Measurements from ENCODE around the gene ERC1. TPM values are rescaled to one million over a fixed set of nuclear protein-coding genes. Genes with fewer than 3 reads are reported as not detected.

Gene ERC1
- 10 to 100 TPM; 27.0 to 40.4 (median 33.6) TPM for polyA plus RNA-seq (ENCODE audit: insufficient read depth in 1 of 5, insufficient read length in 5 of 5, low replicate concordance in 1 of 5)
- long read RNA-seq, donor 1, full-length matches to known transcripts: 1 of 1 reads
- long read RNA-seq, donor 1, partial matches to known transcripts: 0 of 1 reads
- long read RNA-seq, donor 1, other reads (novel, unspliced or antisense): 0 of 1 reads
- long read RNA-seq, donor 2: 0 reads
- long read RNA-seq, donor 3, partial matches to known transcripts: 5 of 7 reads
- long read RNA-seq, donor 3, other reads (novel, unspliced or antisense): 0 of 7 reads
- long read RNA-seq, donor 4, partial matches to known transcripts: 0 of 1 reads
- long read RNA-seq, donor 4, other reads (novel, unspliced or antisense): 0 of 1 reads
- long read RNA-seq, donor 5: 0 reads
- long read RNA-seq, donor 6, full-length matches to known transcripts: 2 of 2 reads
- long read RNA-seq, donor 6, partial matches to known transcripts: 0 of 2 reads
- long read RNA-seq, donor 6, other reads (novel, unspliced or antisense): 0 of 2 reads
- long read RNA-seq, donor 7, full-length matches to known transcripts: 3 of 10 reads
- long read RNA-seq, donor 7, partial matches to known transcripts: 7 of 10 reads
- long read RNA-seq, donor 7, other reads (novel, unspliced or antisense): 0 of 10 reads
- long read RNA-seq, donor 8, partial matches to known transcripts: 0 of 1 reads
- long read RNA-seq, donor 8, other reads (novel, unspliced or antisense): 0 of 1 reads

DNA sequence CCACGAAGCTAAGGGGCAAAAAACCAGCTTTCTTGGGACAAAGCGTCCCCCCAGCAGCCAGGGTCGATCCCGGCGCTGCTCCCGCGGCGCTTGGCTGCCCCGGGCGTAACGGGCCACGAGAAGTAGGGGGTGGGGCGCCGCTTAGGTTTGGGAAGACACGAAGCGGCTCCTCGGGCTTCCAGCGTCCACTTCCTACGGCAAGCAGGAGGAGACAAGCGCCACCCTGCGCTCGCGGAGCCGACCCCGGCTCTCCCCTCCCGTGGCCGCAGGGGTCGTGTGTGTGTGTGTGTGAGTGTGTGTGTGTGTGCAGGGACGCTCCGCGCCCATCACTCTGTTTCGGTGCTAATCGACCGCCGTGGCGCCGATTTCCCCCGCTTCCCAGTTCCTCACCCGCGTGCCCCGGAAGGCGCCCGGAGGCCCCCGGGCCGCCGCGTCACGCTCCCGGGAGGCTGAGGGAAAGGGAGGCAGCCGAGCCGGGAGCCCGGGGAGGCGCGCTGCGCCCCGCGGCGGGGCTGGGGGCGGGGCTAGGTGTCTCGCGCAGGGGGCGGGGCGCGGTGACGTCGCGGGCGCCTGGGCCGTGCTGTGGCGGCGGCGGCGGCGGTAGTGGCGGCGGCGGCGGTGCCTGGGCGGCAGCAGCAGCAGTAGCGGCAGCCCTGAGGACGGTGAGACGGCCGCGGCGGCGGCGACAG, at the start of gene ERC1:
TSS of gene ERC1 (plus strand) at position 563 of the 689 bp plus-strand sequence. CDS start 36,681 bp downstream, outside the sequence.
- peak; percentile 92 for DNase-seq

DNA sequence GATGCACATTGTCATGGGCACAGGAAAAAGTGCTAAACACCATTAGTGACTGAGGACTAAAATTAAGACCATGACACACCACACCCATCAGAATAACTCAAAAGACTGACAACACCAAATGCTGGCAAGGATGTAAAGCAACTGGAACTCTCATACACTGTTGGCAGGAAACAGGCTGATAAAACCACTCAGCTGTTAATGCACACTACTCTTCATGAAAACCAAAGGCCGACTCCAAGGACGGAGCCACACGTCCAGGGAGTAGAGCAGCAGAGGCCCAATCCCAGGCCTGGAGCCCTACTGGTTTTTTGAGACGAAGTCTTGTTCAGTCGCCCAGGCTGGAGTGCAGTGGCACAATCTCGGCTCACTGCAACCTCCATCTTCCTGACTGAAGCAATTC, 48.0 kb upstream of the ERC1 start:
- DNase-seq: no peak

DNA sequence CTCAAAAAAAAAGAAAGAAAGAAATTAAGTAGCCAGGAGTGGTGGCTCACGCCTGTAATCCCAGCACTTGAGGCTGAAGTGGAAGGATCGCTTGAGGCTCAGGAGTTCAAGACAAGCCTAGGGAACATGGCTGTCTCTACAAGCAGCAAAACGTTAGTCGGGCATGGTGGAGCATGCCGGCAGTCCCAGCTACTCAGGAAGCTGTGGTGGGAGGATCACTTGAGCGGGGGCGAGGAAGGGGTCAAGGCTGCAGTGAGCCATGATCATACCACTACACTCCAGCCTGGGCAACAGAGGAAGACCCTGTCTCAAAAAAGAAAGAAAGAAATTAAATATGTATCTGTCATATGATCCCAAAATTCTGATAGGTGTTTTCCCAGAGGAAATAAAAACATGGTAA, 46.8 kb upstream of the ERC1 start:
- DNase-seq: no peak

DNA sequence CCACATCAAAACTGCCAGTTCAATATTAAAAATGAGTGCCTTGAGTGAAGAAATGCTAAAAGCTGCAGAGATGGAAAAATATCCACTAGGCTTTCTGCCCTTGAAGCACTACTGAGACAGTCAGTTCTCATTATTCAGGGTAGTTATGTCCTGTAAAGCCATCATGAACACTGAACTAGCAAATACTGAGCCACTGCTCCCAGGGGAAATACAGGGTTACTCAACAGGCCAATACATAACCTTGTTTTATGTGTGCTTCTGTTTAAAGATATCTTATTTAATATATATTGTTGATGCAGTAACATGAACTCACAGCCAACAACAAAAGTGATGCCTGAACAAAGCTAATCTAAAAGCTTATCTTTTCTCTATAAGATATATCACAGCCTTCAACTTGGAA, 44.8 kb upstream of the ERC1 start:
- DNase-seq: no peak

DNA sequence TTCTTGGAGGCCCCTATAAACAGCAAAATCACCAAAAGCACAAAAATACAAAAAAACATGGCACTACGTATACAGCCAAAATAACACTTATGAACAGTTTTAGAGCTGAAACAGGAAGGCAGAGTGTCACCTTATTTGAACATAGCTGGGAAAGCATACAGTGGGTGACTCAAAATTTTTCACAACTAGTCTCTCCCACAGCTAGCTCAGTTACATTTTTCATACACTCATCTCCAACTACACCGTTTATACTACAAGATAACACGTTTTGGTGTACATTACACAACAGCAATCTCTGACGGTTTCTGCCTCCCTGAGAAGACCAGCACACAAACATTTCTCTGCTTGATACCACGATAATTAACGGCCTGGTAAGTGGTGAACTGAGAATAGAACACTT, 44.4 kb upstream of the ERC1 start:
- DNase-seq: no peak

DNA sequence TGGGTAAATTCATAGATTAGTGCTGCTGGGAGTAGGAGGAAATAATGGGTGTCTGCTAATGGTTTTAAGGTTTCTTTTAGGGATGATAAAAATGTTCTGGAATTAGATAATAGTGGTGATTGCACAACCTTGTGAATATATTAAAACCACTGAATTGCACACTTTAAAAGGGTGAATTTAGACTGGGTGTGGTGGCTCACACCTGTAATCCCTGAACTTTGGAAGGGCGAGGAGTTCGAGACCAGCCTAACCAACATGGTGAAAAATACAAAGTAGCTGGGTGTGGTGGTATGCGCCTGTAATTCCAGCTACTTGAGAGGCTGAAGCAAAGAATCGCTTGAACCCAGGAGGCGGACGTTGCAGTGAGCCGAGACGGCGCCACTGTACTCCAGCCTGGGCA, 42.8 kb upstream of the ERC1 start:
- DNase-seq: no peak

DNA sequence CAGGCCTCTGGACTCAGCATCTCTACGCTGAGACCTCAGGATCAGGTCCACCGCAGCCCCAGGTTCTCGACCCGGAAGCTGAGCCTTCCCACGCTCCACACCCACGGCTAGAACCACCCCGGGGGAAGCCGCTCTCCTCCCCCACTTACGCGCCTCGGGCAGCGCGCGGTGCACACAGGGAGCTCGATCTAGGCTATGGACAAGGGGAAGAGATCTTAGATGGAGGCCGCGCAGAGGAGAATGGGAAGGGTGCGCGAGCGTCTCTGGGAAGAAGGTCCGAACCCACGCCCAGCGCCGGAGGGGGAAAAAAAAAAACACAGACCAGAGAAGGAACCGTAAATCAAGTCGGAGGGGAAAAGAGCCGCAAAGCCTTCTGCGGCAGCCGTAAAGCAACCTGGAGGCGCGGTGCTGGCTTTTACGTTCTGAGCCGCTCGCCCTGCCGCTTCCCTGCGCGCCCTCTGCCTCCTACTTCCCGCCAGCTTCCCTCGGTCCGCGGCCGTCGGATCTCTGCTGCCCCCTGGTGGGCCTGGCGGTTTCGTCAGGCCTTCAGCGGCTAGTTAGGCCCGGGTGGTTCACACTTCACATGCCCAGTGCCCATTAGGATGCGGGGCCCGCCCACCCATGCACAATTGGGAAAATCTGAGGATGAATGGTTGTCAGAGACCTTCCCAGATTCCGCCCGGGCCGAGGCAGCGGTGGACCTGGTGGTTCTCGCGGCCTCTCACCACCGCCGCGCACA, 41.4 kb upstream of the ERC1 start, which contains the start of gene RAD52:
TSS of gene RAD52 (minus strand) at position 242 of the 739 bp plus-strand sequence. CDS start 16,636 bp downstream, outside the sequence.
- DNase-seq: peak; percentile 98 to 99

DNA sequence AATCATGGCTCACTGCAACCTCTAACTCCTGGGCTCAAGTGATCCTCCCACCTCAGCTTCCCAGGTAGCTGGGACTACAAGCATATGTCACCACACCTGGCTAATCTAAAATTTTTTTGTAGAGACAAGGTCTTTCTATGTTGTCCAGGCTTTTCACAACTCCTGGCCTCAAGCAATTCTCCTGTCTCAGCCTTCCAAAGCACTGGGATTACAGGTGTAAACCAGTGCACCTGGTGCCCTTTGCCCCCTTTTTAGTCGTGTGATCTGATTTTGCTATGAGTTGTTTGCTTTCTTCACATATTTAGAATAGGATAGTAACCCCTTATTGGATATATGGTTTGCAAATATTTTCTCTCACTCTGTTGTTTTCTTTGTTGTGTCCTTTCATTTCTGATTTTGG, 39.8 kb upstream of the ERC1 start:
- DNase-seq: no peak

DNA sequence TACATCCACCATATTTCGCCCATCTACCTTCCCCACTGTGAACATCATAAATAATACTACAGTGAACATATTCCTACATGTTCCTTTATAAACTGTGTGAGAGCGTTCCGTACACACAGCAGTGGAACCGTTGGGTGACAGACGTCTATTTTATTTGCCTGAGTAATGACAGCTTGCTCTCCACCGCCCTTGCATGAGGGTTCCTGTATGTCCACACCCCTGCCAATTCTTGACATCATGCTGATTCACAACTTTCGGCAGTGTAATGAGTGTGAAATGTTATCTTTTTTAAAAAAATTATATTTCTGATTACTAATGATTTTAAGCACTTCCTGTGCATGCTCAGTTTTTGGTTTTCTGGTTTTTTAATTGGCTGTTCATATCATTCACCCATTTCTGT, 37.2 kb upstream of the ERC1 start:
- DNase-seq: no peak

DNA sequence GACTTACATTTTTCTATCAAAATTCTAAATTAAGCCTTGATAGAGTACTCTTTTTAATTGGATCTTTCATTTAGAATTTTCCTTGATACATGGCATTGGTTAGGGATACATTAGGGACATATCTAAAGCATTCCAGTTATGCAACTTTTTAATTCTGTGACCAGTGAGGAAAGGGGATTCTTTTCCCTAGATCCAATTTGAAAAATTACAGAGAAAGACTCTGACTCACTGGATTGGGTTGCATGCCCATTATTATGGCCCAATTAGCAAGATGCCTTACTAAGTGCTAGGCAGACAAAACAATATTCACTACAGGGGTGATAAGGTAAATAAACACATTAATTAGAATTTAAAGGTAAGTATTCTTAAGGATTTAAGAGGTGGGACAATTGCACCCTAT, 36.3 kb upstream of the ERC1 start:
- no peak for DNase-seq

DNA sequence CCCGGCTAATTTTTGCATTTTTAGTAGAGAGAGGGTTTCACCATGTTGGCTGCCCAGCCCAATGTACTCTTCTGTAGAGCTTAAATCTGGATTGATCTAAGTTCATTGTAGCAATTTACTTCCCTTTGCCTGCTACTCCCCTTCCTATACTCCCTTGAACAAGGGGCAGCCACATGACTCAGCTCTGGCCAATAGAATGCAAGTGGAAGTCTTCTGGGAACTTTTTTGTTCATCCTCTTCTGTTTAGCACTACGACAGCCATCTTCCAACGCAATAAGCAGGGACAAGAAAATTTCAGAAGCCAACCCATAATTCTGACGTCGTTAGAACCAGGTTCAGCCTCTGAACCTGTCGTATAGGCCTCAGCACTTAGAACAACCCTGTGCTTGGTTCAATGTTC, 35.1 kb upstream of the ERC1 start:
- DNase-seq: no peak

DNA sequence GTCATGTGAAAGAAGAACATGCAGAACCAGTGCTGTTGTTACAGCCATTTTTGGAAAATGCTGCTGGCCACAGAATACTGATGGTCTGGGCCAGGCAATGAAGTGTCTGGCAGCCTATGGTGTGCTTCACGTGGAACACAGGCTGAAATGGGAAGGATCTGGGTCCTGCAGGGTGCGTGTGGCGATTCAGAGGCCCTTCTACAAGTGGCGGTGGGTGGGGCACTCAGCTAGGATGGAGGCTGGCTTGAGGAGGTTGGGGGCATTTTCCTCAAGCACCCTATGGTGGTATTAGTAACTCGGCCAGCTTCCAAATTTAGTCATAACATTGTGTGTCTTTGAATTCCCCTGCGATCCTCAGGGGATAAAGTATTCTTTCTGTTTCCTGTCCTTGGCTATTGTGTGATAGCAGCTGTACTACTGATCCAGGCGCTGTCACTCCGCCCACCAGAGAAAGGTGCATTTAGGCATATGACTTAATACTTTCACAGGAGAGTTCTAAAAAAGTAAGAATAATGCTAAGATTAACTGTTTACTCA, 32.4 kb upstream of the ERC1 start:
- no peak for DNase-seq

DNA sequence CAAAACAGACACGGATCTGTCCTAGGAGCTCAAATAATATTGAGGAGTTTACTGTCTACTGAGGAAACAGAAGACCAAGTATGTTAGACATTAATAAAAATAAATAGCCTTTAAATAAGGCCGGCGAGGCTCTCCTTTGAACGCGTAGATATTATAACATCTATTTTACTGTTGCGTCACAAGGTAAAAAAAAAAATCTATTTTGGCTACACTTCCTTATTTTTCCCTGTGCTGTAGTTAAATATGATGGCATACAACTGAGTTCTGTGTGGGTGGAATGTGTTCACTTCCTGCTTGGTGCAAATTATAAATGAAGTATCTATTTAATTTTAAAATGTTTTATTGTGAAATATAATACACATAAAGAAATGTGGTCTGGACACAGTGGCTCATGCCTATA, 24.3 kb upstream of the ERC1 start:
- no peak for DNase-seq

DNA sequence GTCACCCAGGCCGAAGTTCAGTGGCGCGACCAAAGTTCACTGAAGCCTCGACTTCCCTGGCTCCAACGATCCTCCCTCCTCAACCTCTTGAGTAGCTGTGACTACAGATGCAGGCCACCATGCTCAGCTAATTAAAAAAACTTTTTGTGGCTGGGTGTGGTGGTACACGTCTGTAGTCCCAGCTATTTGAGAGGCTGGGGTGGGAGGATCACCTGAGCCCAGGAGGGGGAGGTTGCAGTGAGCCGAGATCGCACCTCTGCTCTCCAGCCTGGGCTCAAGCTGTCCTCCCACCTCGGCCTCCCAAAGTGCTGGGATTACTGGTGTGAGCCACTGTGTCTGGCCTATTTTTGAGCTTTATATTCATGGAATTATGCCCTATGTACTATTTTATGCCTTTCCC, 23.4 kb upstream of the ERC1 start:
- DNase-seq: no peak

DNA sequence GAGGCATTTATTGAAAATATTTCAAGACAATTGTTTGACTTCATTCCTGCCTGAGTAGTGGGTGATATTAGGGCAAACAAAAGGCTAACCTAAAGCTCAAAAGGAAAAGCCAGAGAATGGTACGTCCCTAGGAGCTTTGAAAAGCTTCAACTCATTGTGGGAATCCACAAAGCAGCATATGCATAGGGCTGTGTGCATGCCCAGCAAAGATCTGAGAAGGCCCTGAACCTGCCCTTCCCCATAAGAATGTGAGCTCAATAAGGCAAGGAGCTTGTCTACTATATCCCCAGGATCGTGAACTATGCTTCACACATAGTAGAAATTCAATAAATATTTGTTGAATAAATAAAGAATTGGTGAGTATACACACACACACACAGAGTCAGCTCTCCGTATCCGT, 22.5 kb upstream of the ERC1 start:
- no peak for DNase-seq

DNA sequence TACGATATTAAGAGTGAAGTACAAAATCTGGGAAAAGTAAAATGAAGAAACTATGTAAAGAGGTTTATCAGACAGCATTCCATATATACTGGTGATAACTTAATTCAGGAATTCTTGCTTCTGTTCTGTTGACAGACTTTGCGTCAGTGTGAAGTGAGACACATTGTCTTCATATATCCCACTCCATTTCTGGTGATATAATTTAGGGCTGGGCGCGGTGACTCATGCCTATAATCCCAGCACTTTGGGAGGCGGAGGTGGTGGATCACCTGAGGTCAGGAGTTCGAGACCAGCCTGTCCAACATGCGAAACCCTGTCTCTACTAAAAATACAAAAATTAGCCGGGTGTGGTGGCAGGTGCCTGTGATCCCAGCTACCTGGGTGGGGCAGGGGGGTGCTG, 21.2 kb upstream of the ERC1 start:
- DNase-seq: no peak

DNA sequence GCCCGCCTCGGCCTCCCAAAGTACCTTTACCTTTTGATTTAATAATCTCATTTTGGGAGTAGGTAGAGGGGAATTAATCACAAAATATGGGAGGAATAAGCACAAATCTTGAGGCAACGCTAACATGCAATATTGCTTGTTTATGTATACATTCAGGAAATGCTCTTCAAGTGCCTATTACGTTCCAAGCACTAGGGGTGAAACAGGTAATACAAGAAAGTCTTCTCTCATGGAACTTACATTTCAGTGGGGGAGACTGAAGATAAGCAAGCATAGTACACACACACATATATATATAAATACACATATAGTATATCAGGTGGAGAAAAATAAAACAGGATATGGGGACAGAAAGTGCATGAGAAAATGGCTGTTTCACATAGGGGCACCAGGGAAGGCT, 19.0 kb upstream of the ERC1 start:
- no peak for DNase-seq

DNA sequence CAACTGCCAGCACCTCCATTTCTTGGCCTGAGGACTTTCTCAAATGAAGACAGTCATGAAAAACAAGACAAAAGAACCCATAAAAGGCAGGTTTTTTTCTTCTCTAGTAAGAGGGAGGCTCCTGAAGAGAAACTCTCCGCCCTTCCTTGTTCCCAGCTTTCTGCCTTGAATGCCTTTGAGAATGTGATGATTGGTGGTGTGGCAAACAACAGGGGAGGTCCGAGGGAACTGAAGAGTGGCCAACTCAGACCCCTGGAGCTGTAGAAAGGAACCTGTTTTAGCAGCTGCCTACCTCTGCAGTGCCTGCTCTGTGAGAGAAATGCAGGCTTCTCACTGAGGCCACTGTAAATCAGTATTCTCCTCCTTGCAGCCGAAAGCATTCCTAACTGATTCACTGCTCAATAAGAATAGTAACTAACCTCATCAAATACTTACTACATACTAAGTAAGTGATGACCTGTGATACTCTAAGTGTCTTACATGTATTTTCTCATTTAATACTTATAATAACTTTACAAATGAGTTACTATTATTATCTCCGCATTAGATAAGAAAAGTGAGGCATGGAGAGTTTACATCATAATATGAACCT, 16.7 kb upstream of the ERC1 start:
- no peak for DNase-seq

DNA sequence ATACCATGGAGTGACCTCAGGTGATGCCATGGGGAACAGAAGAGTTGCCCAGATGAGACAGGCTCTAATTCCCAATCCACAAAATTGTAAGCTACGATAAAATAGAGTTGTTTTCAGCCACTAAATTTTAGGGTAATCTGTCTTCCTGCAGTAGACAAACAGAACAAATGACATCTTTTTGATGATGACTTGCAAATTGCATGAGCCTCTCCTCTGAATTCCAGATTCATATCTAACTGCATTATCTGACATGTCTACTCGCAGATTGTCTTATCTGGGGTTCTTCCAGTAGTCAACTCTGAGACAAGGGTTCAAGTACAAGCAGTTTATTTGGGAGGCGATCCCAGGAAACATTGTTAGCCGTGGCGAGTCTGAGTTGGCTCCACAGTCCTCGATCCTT, 14.4 kb upstream of the ERC1 start:
- DNase-seq: no peak

DNA sequence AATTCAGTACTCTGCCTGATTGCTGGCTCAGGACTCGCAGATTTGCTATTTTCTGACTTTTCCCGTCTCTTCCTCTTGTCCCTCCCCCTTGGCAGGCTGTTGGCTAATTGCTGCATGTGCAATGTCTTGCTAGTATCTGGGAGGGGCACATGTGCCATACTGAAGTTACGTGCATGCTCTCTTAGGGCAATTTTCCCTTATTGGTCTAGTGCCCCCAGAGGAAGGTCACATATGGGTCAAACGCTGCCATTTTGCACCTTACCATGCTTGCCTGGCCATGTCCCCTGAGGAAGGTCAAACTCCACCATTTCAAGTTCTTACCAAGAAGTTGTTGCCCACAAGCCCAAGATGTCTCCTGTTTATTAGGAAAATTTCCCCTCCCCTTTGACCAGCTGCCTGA, 13.9 kb upstream of the ERC1 start:
- no peak for DNase-seq

DNA sequence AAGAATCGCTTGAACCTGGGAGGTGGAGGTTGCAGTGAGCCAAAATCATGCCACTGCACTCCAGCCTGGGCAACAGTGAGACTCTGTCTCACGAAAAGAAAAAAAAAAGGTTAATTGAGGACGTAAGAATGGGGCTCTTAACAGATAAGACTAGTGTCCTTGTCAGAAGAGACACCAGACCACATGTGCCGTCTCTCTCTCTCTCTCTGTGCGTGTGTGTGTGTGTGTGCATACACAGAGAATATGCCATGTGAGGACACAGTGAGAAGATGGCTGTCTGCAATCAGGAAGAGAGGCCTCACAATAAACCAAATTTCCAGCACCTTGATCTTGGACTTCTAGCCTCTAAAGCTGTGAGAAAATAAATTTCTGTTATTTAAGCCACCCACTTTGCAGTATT, 11.7 kb upstream of the ERC1 start:
- no peak for DNase-seq

All from right lung (tissue), 10 donors.